Stimulated activated naive CD8-positive, alpha-beta T cell treated with anti-CD3 and anti-CD28 coated beads, Interleukin-15, Interleukin-2, amounts not matched to agents 100 ng/mL and 50 ng/mL, for 24 hours (primary cell): Measurements from ENCODE around the gene CTNNA2.

Experiments used
- H3K27ac Mint-ChIP-seq: one replicate; pipeline ENCODE4 v1.8.0; 2021; ENCODE audit warnings: mild to moderate bottlenecking, mixed read lengths
- H3K27me3 Mint-ChIP-seq: one replicate; pipeline ENCODE4 v1.8.0; 2021; ENCODE audit warnings: mixed read lengths
- H3K36me3 Mint-ChIP-seq: one replicate; pipeline ENCODE4 v1.8.0; 2021; ENCODE audit warnings: low read depth, mixed read lengths
- H3K4me1 Mint-ChIP-seq: one replicate; pipeline ENCODE4 v1.8.0; 2021; ENCODE audit warnings: low read depth, mixed read lengths
- H3K4me3 Mint-ChIP-seq: one replicate; pipeline ENCODE4 v1.8.0; 2021; ENCODE audit warnings: mild to moderate bottlenecking, mixed read lengths
- H3K9me3 Mint-ChIP-seq: one replicate; pipeline ENCODE4 v1.8.0; 2021; ENCODE audit warnings: mixed read lengths

CTNNA2 gene

GRCh38 chr2:79820281-79820680 is 307.4 kb downstream of the CTNNA2 start:
- Mint-ChIP-seq H3K27me3 (no peaks in the 10 kb centered on the region), H3K36me3 (no peaks in the 10 kb centered on the region), H3K9me3 (peaks cover 24% of the 10 kb centered on the region), H3K27ac (no peak overlapping the region), H3K4me1 (no peaks in the 10 kb centered on the region), H3K4me3 (no peak overlapping the region)

DNA sequence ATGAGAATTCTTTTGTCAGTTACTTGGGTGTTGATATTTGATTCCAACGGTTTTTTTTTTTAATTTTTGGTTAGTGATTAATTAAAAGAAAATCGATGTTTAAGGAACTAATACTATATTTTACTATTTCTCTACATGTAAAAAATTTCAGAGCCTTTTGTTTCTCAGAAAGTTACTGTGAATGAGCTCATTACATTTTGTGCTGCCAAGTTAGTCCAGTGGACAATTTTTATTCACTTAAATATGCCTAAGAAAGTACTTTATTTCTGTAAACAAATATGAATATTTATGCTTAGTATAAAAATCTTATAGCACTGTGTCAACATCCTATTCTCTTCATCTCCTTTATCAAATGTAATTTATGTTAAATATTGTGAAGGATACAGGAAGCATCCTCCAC is 309.3 kb downstream of the CTNNA2 start:
- no peak overlapping the region for H3K27ac Mint-ChIP-seq

GRCh38 chr2:79824086-79824786 is 311.4 kb downstream of the CTNNA2 start:
- Mint-ChIP-seq H3K27ac (no peak overlapping the region), H3K4me3 (no peak overlapping the region), H3K27me3 (no peaks in the 10 kb centered on the region), H3K9me3 (peaks cover 15% of the 10 kb centered on the region), H3K36me3 (no peaks in the 10 kb centered on the region), H3K4me1 (no peaks in the 10 kb centered on the region)

More for the DNA sequence above, 309.3 kb downstream of the CTNNA2 start:
- H3K4me1 Mint-ChIP-seq: no peaks in the 10 kb centered on the region
- peaks cover 21% of the 10 kb centered on the region for H3K9me3 Mint-ChIP-seq
- no peaks in the 10 kb centered on the region for H3K27me3 Mint-ChIP-seq
- no peaks in the 10 kb centered on the region for H3K36me3 Mint-ChIP-seq
- H3K4me3 Mint-ChIP-seq: no peak overlapping the region

- Mint-ChIP-seq H3K27ac (no peak overlapping the region), H3K4me3 (no peak overlapping the region), H3K36me3 (no peaks in the 10 kb centered on the region), H3K27me3 (no peaks in the 10 kb centered on the region), H3K4me1 (no peaks in the 10 kb centered on the region), H3K9me3 (peaks cover 7% of the 10 kb centered on the region)
Observed at GRCh38 chr2:79827881-79828280, 315.0 kb downstream of the CTNNA2 start.

DNA sequence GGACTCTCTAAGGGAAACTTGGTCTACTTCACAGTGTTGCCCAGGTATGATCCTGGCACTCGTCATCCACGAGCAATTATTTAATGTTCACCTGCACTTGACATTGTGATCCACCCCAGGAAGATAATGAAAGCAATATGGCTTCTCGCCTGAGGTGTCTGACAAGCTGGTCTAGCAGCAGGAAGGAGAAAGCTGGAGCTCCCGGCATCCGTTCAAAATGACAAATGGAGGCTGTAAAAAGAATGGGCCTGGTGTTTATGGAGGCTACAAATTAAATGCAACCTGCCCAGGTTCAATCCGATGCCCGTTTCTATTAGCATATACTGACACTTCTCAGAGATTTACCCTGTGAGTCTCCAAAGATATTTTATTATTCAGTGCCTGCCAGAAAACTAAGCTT is 317.6 kb downstream of the CTNNA2 start:
- Mint-ChIP-seq H3K9me3 (peaks cover 3% of the 10 kb centered on the region), H3K27ac (no peak overlapping the region), H3K36me3 (no peaks in the 10 kb centered on the region), H3K4me1 (no peaks in the 10 kb centered on the region), H3K4me3 (no peak overlapping the region), H3K27me3 (no peaks in the 10 kb centered on the region)

DNA sequence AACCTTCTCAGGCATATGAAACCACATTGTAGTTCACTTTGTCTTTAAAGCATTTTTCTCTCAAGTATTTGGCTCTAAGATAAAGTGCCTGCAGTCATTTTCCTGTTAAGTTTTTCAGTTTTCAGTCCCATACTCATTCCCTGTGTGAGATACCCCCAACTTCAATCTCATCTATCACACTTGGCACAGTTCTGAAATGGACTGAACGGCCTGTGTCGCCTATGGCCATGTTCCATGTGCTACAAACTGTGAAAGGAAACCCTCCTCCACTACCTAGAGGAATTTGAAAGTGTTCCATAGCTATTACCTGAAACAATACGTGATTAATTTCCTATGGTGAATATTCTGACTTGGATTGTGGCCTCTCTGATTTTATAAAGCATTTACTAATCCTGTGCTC is 319.1 kb downstream of the CTNNA2 start:
- no peaks in the 10 kb centered on the region for H3K36me3 Mint-ChIP-seq
- H3K4me3 Mint-ChIP-seq: no peak overlapping the region
- H3K4me1 Mint-ChIP-seq: no peaks in the 10 kb centered on the region
- peaks cover 10% of the 10 kb centered on the region for H3K9me3 Mint-ChIP-seq
- H3K27me3 Mint-ChIP-seq: no peaks in the 10 kb centered on the region
- no peak overlapping the region for H3K27ac Mint-ChIP-seq

GRCh38 chr2:79832511-79833234 is 319.8 kb downstream of the CTNNA2 start:
- no peaks in the 10 kb centered on the region for H3K36me3 Mint-ChIP-seq
- no peaks in the 10 kb centered on the region for H3K4me1 Mint-ChIP-seq
- H3K27me3 Mint-ChIP-seq: no peaks in the 10 kb centered on the region
- H3K4me3 Mint-ChIP-seq: no peak overlapping the region
- peaks cover 10% of the 10 kb centered on the region for H3K9me3 Mint-ChIP-seq
- no peak overlapping the region for H3K27ac Mint-ChIP-seq

DNA sequence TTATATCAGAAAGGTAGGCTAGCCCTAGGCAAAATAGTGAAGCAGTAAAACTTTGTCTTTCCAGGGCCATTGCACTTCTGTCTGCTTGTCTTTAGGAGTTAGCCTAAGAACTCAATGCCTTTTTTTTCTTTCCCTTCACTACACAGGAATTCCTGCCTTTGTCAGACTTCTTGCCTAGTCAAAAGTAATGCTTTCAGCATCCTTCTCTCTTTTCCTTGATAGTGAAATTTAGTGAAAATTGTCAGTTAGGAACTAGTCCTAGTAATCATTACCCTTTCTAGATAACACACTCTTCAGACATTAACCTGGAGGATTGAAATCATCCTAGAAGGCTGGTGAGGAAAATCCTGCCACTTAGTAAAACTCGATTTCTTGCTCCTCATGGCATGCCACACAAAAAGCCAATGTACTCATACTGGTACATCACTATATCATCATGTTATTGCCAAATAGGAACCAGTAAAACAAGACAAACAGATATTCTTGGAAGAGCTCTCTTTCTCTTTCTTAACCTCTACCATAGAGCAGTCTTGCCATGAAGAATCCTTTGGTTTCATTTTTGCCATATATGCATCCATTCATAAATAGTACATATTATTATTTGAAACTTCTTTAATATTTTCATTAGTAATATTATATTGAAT is 320.5 kb downstream of the CTNNA2 start:
- Mint-ChIP-seq H3K9me3 (peaks cover 10% of the 10 kb centered on the region), H3K4me3 (no peak overlapping the region), H3K27me3 (no peaks in the 10 kb centered on the region), H3K27ac (no peak overlapping the region), H3K4me1 (no peaks in the 10 kb centered on the region), H3K36me3 (no peaks in the 10 kb centered on the region)

- no peak overlapping the region for H3K4me3 Mint-ChIP-seq
- H3K4me1 Mint-ChIP-seq: no peaks in the 10 kb centered on the region
- H3K36me3 Mint-ChIP-seq: no peaks in the 10 kb centered on the region
- peaks cover 10% of the 10 kb centered on the region for H3K9me3 Mint-ChIP-seq
- no peaks in the 10 kb centered on the region for H3K27me3 Mint-ChIP-seq
- no peak overlapping the region for H3K27ac Mint-ChIP-seq
Observed at GRCh38 chr2:79835911-79836310, 323.1 kb downstream of the CTNNA2 start.

DNA sequence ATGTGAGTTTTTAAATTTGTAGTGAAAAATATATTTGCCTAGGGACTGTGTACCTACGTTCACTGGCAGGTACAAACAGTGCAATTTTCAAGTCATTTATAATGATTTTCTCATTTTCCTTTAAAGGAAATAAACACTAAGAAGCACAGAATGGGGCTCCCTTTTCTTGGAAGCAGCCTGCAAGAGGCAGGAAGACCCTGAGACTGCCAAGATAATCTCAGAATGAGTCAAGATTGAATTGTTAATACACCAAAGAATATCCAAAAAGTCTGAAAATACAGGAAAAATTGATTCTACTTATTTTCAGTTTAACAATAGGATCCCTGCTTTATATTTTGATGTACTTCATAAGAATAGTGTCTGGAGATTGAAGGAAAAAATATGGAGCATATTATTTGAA is 331.2 kb downstream of the CTNNA2 start:
- Mint-ChIP-seq H3K27me3 (no peaks in the 10 kb centered on the region), H3K27ac (no peak overlapping the region), H3K9me3 (no peaks in the 10 kb centered on the region), H3K36me3 (no peaks in the 10 kb centered on the region), H3K4me3 (no peak overlapping the region), H3K4me1 (no peaks in the 10 kb centered on the region)

DNA sequence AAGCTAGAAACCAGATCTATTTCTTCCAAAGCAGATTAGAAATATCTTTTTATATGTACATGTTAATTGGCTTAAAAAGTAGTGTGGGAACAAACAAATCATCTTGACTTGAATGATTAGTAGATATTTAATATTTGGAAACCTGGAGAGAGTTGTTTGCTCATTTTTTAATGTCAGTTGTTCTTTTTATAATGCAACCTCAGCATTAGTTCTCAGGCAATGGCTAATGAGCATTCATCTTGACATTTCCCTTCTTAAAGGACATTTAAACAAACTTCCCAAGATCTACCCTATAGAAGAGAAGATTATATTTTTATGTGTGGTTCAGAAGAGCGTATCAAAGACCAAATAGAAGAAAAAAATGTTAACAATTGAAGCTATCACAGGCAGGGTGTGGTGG is 334.0 kb downstream of the CTNNA2 start:
- H3K36me3 Mint-ChIP-seq: no peaks in the 10 kb centered on the region

DNA sequence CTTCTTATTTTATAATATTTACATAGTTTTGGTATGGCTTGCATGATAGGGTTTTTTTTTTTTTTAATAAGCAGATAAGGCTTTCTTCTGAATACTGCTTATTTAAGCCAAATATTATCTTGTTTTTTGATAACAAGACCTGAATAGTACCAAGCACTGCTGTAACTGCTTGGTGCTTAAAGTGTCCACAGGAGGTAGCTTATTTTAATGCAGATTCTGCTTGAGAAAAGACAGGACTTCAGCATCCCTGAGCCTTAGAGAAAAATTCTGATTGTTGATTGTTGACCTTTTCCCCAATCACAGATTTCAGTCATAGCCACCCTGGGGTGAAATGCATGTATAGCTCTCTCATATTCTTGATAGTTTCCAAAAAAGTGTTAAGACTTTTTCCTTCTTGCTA is 336.4 kb downstream of the CTNNA2 start:
- Mint-ChIP-seq H3K4me1 (no peaks in the 10 kb centered on the region), H3K4me3 (no peak overlapping the region), H3K9me3 (no peaks in the 10 kb centered on the region), H3K27me3 (no peaks in the 10 kb centered on the region), H3K27ac (no peak overlapping the region), H3K36me3 (no peaks in the 10 kb centered on the region)

More for the DNA sequence above, 334.0 kb downstream of the CTNNA2 start:
- no peak overlapping the region for H3K4me3 Mint-ChIP-seq
- H3K9me3 Mint-ChIP-seq: no peaks in the 10 kb centered on the region
- H3K27ac Mint-ChIP-seq: no peak overlapping the region
- no peaks in the 10 kb centered on the region for H3K4me1 Mint-ChIP-seq
- H3K27me3 Mint-ChIP-seq: no peaks in the 10 kb centered on the region

GRCh38 chr2:79849949-79850348 is 337.1 kb downstream of the CTNNA2 start:
- no peak overlapping the region for H3K4me3 Mint-ChIP-seq
- H3K9me3 Mint-ChIP-seq: peaks cover 4% of the 10 kb centered on the region
- no peaks in the 10 kb centered on the region for H3K27me3 Mint-ChIP-seq
- no peaks in the 10 kb centered on the region for H3K36me3 Mint-ChIP-seq
- no peaks in the 10 kb centered on the region for H3K4me1 Mint-ChIP-seq
- H3K27ac Mint-ChIP-seq: no peak overlapping the region

- no peaks in the 10 kb centered on the region for H3K27me3 Mint-ChIP-seq
- H3K4me3 Mint-ChIP-seq: no peak overlapping the region
- no peak overlapping the region for H3K27ac Mint-ChIP-seq
- peaks cover 7% of the 10 kb centered on the region for H3K9me3 Mint-ChIP-seq
- no peaks in the 10 kb centered on the region for H3K36me3 Mint-ChIP-seq
- H3K4me1 Mint-ChIP-seq: no peaks in the 10 kb centered on the region
Observed at GRCh38 chr2:79850912-79851311, 338.1 kb downstream of the CTNNA2 start.

- Mint-ChIP-seq H3K27ac (no peak overlapping the region), H3K27me3 (no peaks in the 10 kb centered on the region), H3K9me3 (peaks cover 7% of the 10 kb centered on the region), H3K36me3 (no peaks in the 10 kb centered on the region), H3K4me3 (no peak overlapping the region), H3K4me1 (no peaks in the 10 kb centered on the region)
Observed at GRCh38 chr2:79855264-79856006, 342.6 kb downstream of the CTNNA2 start.
